HCT116 (cell line): ENCODE results near the gene CETN1. TPM values are rescaled to one million over a fixed set of nuclear protein-coding genes. Genes with fewer than 3 reads are reported as not detected.

ENCODE experiments used
- ATAC-seq: fragments of 200-7000 bp; cut with Tn5 transposase; 2 replicates; pipeline ENCODE4 v1.9.1; 2020; ENCODE audit warnings: mild to moderate bottlenecking, moderate library complexity
- BruUV-seq: library from RNA; stranded (reverse); fragments of 400-500 nt; replicated peaks from 2 replicates; lab custom pipeline; 2021; lab: Mats Ljungman, UMichigan
- CTCF ChIA-PET: fragments of 300-600 bp; sonication (Branson Sonifier 250); formaldehyde crosslinking; loops from one replicate; lab custom pipeline; 2021; ENCODE audit warnings: antibody characterized with exemption; lab: Charles Lee
- POLR2A ChIA-PET: fragments of 300-600, 350-600 bp; sonication (Branson Sonifier 250); formaldehyde crosslinking; loops from one replicate; lab custom pipeline; 2021; ENCODE audit warnings: antibody characterized with exemption; lab: Charles Lee
- RAD21 ChIA-PET, 2 experiments: fragments of 300-600 bp; sonication (Branson Sonifier 250); formaldehyde crosslinking; loops; one replicate each; lab custom pipeline; 2023; ENCODE audit warnings: low total read pairs in 2 of 2; ENCODE audit not compliant: uncharacterized antibody in 2 of 2, unreplicated experiment in 2 of 2, low non-redundant PET in 1 of 2; lab: Charles Lee
- DNase-seq: peaks from one replicate; pipeline ENCODE4 v3.0.0-alpha.2; 2010; ENCODE audit warnings: low read depth, low spot score
- H2AFZ ChIP-seq: fragments of 200-600 bp; shearing (Covaris generic), sonication (generic); 2 replicates; pipeline ENCODE4 v1.6.1; 2017; ENCODE audit warnings: low read depth, mixed run types, mixed read lengths, antibody characterized with exemption, low read length; ENCODE audit not compliant: poor library complexity, severe bottlenecking
- H3K27ac ChIP-seq: 2 replicates; pipeline ENCODE4 v1.5.1; 2012; ENCODE audit warnings: low read depth, low read length
- H3K27me3 ChIP-seq: fragments of 200-600 bp; sonication (generic); 2 replicates; pipeline ENCODE4 v1.6.1; 2016; ENCODE audit warnings: mixed run types, low read length, mixed read lengths; ENCODE audit not compliant: insufficient read depth
- H3K36me3 ChIP-seq, 2 experiments: fragments of 200-500 bp in 1 of 2; fragments of 200-600 bp in 1 of 2; sonication (Bioruptor generic) in 1 of 2; sonication (generic) in 1 of 2; 2 replicates each; pipeline versions ENCODE4 v1.5.1 to v1.6.1; 2014 to 2016; ENCODE audit warnings: low read length in 2 of 2, inconsistent platforms in 1 of 2, mixed read lengths in 1 of 2, mixed run types in 1 of 2; ENCODE audit not compliant: insufficient read depth in 2 of 2, control insufficient read depth in 1 of 2
- H3K4me1 ChIP-seq, 2 experiments: fragments of 200-600 bp in 1 of 2; sonication (generic) in 1 of 2; 2 replicates each; pipeline versions ENCODE4 v1.5.1 to v1.6.1; 2012 to 2017; ENCODE audit warnings: low read length in 2 of 2, inconsistent platforms in 1 of 2, mild to moderate bottlenecking in 1 of 2, mixed read lengths in 1 of 2, mixed run types in 1 of 2, moderate library complexity in 1 of 2; ENCODE audit not compliant: insufficient read depth in 2 of 2, control insufficient read depth in 1 of 2
- H3K4me2 ChIP-seq: fragments of 200-600 bp; sonication (generic); 2 replicates; pipeline ENCODE4 v1.6.1; 2017; ENCODE audit warnings: mixed run types, low read length, mixed read lengths
- H3K4me3 ChIP-seq, 2 experiments: fragments of 200-600 bp in 1 of 2; sonication (generic) in 1 of 2; replicated peaks in 1 of 2; 2 replicates each; pipeline ENCODE4 v1.5.1; 2011 to 2016; ENCODE audit warnings: low read length in 2 of 2, control low read depth in 1 of 2, low read depth in 1 of 2, mild to moderate bottlenecking in 1 of 2, mixed read lengths in 1 of 2, mixed run types in 1 of 2
- H3K79me2 ChIP-seq: fragments of 200-600 bp; sonication (generic); 2 replicates; pipeline ENCODE4 v1.6.1; 2017; ENCODE audit warnings: mild to moderate bottlenecking, mixed run types, low read length, moderate library complexity, mixed read lengths; ENCODE audit not compliant: insufficient read depth
- H3K9ac ChIP-seq: fragments of 200-600 bp; sonication (generic); 2 replicates; pipeline ENCODE4 v1.6.1; 2016; ENCODE audit warnings: low read length, mixed read lengths
- H3K9me2 ChIP-seq: fragments of 200-600 bp; sonication (generic), shearing (Covaris generic); 2 replicates; pipeline ENCODE4 v1.6.1; 2017; ENCODE audit warnings: mixed run types, mild to moderate bottlenecking, moderate library complexity; ENCODE audit not compliant: insufficient read depth
- H3K9me3 ChIP-seq, 2 experiments: fragments of 200-500 bp in 1 of 2; fragments of 200-600 bp in 1 of 2; sonication (Bioruptor generic) in 1 of 2; sonication (generic) in 1 of 2; 2 replicates each; pipeline ENCODE4 v1.6.1; 2014 to 2017; ENCODE audit warnings: low read length in 2 of 2, mixed read lengths in 2 of 2, inconsistent platforms in 1 of 2, low read depth in 1 of 2, mild to moderate bottlenecking in 1 of 2, mixed run types in 1 of 2, moderate library complexity in 1 of 2; ENCODE audit not compliant: control insufficient read depth in 1 of 2, insufficient read depth in 1 of 2
- H4K20me1 ChIP-seq: fragments of 200-600 bp; sonication (generic), shearing (Covaris generic); 2 replicates; pipeline ENCODE4 v1.6.1; 2017; ENCODE audit warnings: mixed run types, mild to moderate bottlenecking, moderate library complexity; ENCODE audit not compliant: insufficient read depth
- ATF3 ChIP-seq: IDR thresholded peaks from 2 replicates; pipeline ENCODE4 v1.6.1; 2012
- CBX3 ChIP-seq: IDR thresholded peaks from 2 replicates; pipeline ENCODE4 v1.6.1; 2012; ENCODE audit warnings: low read depth
- ELF1 ChIP-seq: IDR thresholded peaks from 2 replicates; pipeline ENCODE4 v1.6.1; 2012; ENCODE audit warnings: low read depth, borderline replicate concordance
- EZH2phosphoT487 ChIP-seq: fragments of 200-600 bp; IDR thresholded peaks from 2 replicates; pipeline ENCODE4 v1.6.1; 2018; ENCODE audit warnings: antibody characterized with exemption, borderline replicate concordance
- POLR2AphosphoS5 ChIP-seq: IDR thresholded peaks from 2 replicates; pipeline ENCODE4 v1.6.1; 2011; ENCODE audit warnings: mild to moderate bottlenecking, low read depth, low read length, moderate library complexity
- RAD21 ChIP-seq: IDR thresholded peaks from 2 replicates; pipeline ENCODE4 v1.6.1; 2012; ENCODE audit warnings: low read depth, mild to moderate bottlenecking
- SP1 ChIP-seq: IDR thresholded peaks from 2 replicates; pipeline ENCODE4 v1.6.1; 2012; ENCODE audit warnings: low read depth
- SRF ChIP-seq: IDR thresholded peaks from 2 replicates; pipeline ENCODE4 v1.6.1; 2012; ENCODE audit warnings: low read depth
- TCF7L2 ChIP-seq: IDR thresholded peaks from 2 replicates; pipeline ENCODE4 v1.7.0; 2011; ENCODE audit warnings: borderline replicate concordance, inconsistent platforms; ENCODE audit not compliant: insufficient read depth, insufficient read length; ENCODE audit errors: extremely low read depth
- YY1 ChIP-seq: IDR thresholded peaks from 2 replicates; pipeline ENCODE4 v1.6.1; 2011; ENCODE audit warnings: low read length, low read depth, moderate library complexity, mild to moderate bottlenecking; ENCODE audit not compliant: insufficient replicate concordance; ENCODE audit errors: extremely low read depth
- ZFX ChIP-seq: fragments of 450-650 bp; IDR thresholded peaks from 2 replicates; pipeline ENCODE4 v1.6.1; 2017
- ZNF274 ChIP-seq: fragments of 200-500 bp; sonication (Bioruptor generic); IDR thresholded peaks from 2 replicates; pipeline ENCODE4 v1.6.1; 2014; ENCODE audit warnings: mild to moderate bottlenecking, low read depth, low read length, inconsistent platforms
- intact Hi-C: fragments of 100-400 bp; cut with micrococcal nuclease; formaldehyde crosslinking; loops from 2 replicates; pipeline ENCODE4 v1.10.0; 2022
- total RNA-seq: library from RNA; stranded (reverse); gene quantifications from one replicate; pipeline ENCODE4 v1.2.1, GENCODE V29; 2021; ENCODE audit not compliant: unreplicated experiment
- TF ChIP-seq, protein P1 (sequence below), 3 experiments: fragments of 200-600 bp in 1 of 3; sonication (generic) in 1 of 3; IDR thresholded peaks in 2 of 3; conservative IDR thresholded peaks in 1 of 3; 2 replicates each; pipeline ENCODE4 v1.5.1; 2012 to 2017; ENCODE audit warnings: low read depth in 2 of 3, low read length in 2 of 3, antibody characterized with exemption in 1 of 3, borderline replicate concordance in 1 of 3, control low read depth in 1 of 3, mild to moderate bottlenecking in 1 of 3, mixed read lengths in 1 of 3, mixed run types in 1 of 3, moderate library complexity in 1 of 3; ENCODE audit not compliant: insufficient read depth in 1 of 3
- TF ChIP-seq, protein P2 (sequence below): IDR thresholded peaks from 2 replicates; pipeline ENCODE4 v1.6.1; 2012
- TF ChIP-seq, protein P3 (sequence below): IDR thresholded peaks from 2 replicates; pipeline ENCODE4 v1.6.1; 2011; ENCODE audit warnings: mild to moderate bottlenecking, low read length, moderate library complexity; ENCODE audit not compliant: insufficient replicate concordance; ENCODE audit errors: extremely low read depth

Gene CETN1
- total RNA-seq, 1 experiment from 2014 or later, result not detected

- TF ChIP-seq YY1 (no peak), SRF (no peak), ZFX (no peak), ELF1 (no peak)
- TF ChIP-seq, protein P1, sequence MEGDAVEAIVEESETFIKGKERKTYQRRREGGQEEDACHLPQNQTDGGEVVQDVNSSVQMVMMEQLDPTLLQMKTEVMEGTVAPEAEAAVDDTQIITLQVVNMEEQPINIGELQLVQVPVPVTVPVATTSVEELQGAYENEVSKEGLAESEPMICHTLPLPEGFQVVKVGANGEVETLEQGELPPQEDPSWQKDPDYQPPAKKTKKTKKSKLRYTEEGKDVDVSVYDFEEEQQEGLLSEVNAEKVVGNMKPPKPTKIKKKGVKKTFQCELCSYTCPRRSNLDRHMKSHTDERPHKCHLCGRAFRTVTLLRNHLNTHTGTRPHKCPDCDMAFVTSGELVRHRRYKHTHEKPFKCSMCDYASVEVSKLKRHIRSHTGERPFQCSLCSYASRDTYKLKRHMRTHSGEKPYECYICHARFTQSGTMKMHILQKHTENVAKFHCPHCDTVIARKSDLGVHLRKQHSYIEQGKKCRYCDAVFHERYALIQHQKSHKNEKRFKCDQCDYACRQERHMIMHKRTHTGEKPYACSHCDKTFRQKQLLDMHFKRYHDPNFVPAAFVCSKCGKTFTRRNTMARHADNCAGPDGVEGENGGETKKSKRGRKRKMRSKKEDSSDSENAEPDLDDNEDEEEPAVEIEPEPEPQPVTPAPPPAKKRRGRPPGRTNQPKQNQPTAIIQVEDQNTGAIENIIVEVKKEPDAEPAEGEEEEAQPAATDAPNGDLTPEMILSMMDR (IDR thresholded peaks at IDR 0.05 in 2 of 3, conservative IDR thresholded peaks at IDR 0.05 in 1 of 3; ENCODE audit: borderline replicate concordance in 1 of 3, insufficient read depth in 1 of 3, low read depth in 2 of 3, low read length in 2 of 3), result no peak
Measured at GRCh38 chr18:598124-598589, 18.0 kb downstream of the CETN1 start (continued).

- BruUV-seq, result no TSS peak
- Histone ChIP-seq H3K9me3 (no peaks in the 10 kb centered on the region), H3K79me2 (no peaks in the 10 kb centered on the region), H3K4me2 (no peak overlapping the region), H3K27ac (no peak overlapping the region), H3K36me3 (no peaks in the 10 kb centered on the region), H3K4me3 (no peak overlapping the region), H2AFZ (no peak overlapping the region), H3K27me3 (no peaks in the 10 kb centered on the region), H3K9ac (no peak overlapping the region), H3K9me2 (no peaks in the 10 kb centered on the region), H4K20me1 (no peaks in the 10 kb centered on the region), H3K4me1 (peaks cover 0 to 15% of the 10 kb centered on the region in 2 experiments; a peak in 2 of 4 replicates)
- ChIA-PET RAD21 (no interaction called here), CTCF (no interaction called here), POLR2A (no interaction called here)
- intact Hi-C loops, result no loop called here
- DNase-seq, result no peak
- ATAC-seq, result no peak
- TF ChIP-seq ELF1 (no peak), RAD21 (no peak), POLR2AphosphoS5 (no peak), ATF3 (no peak), CBX3 (no peak), ZNF274 (no peak), SP1 (no peak), YY1 (no peak), EZH2phosphoT487 (no peak), TCF7L2 (no peak)
- TF ChIP-seq, protein P1 (IDR thresholded peaks at IDR 0.05 in 2 of 3, conservative IDR thresholded peaks at IDR 0.05 in 1 of 3; ENCODE audit: borderline replicate concordance in 1 of 3, insufficient read depth in 1 of 3, low read depth in 2 of 3, low read length in 2 of 3), result no peak
- TF ChIP-seq, protein P2, sequence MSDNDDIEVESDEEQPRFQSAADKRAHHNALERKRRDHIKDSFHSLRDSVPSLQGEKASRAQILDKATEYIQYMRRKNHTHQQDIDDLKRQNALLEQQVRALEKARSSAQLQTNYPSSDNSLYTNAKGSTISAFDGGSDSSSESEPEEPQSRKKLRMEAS, result no peak
- TF ChIP-seq, protein P3, sequence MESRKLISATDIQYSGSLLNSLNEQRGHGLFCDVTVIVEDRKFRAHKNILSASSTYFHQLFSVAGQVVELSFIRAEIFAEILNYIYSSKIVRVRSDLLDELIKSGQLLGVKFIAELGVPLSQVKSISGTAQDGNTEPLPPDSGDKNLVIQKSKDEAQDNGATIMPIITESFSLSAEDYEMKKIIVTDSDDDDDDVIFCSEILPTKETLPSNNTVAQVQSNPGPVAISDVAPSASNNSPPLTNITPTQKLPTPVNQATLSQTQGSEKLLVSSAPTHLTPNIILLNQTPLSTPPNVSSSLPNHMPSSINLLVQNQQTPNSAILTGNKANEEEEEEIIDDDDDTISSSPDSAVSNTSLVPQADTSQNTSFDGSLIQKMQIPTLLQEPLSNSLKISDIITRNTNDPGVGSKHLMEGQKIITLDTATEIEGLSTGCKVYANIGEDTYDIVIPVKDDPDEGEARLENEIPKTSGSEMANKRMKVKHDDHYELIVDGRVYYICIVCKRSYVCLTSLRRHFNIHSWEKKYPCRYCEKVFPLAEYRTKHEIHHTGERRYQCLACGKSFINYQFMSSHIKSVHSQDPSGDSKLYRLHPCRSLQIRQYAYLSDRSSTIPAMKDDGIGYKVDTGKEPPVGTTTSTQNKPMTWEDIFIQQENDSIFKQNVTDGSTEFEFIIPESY, result no peak
Measured at GRCh38 chr18:600107-600506, 19.9 kb downstream of the CETN1 start.
